Stimulated activated CD8-positive, alpha-beta memory T cell treated with anti-CD3 and anti-CD28 coated beads, Interleukin-12 subunit alpha, Interleukin-12 subunit beta, amount 100 ng/mL, for 24 hours (primary cell): Measurements from ENCODE around the gene HAUS3.

Experiments used
- DNase-seq: peaks from one replicate; pipeline ENCODE4 v3.0.0-alpha.2; 2020; ENCODE audit errors: extremely low read depth

The HAUS3 gene, protein sequence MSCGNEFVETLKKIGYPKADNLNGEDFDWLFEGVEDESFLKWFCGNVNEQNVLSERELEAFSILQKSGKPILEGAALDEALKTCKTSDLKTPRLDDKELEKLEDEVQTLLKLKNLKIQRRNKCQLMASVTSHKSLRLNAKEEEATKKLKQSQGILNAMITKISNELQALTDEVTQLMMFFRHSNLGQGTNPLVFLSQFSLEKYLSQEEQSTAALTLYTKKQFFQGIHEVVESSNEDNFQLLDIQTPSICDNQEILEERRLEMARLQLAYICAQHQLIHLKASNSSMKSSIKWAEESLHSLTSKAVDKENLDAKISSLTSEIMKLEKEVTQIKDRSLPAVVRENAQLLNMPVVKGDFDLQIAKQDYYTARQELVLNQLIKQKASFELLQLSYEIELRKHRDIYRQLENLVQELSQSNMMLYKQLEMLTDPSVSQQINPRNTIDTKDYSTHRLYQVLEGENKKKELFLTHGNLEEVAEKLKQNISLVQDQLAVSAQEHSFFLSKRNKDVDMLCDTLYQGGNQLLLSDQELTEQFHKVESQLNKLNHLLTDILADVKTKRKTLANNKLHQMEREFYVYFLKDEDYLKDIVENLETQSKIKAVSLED

DNA sequence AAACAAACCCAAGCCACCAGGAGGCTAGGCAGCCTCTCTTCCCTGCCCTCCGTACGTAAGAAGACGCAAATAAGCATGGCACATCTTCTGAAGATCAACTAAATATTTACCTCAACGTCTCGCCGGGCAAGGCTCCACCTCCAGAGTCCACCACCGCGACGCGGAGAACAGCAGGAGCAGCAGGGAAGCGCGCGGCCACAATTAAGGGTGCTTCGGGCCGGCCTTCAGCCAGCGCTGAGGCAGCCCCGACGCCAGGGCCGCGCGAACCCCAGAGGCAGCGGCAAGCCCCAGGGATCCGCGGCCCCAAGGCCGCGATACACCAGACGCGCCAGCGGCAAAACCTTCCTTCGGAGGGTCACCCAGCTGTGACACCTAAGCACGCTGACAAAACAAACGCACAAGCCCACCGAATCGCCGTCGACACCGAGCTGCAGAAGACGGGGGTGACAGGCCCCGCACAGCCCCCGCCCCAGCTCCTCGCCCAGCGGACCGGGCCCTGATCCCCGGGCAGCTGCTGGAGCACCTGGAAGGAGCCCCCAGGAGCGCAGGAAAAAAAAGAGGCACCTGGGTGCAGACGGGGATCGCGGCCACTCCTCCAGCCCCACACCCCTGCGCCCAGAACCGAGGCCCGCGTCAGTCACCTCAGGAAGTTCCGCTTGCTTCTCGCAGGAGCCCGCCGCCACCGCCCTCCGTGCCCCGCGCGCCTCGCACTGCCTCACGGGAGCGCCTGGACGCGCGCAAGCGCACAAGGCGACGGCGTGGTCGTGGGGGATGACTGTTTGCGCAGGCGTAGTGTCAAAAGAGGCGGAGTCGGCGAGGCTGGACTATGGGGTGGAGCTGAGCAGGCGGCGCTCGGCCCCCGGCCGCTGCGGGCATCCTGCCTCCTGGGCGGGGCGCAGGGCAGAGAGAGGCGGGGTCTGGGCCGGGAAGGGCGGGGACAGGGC is at the start of gene HAUS3, which contains the start of gene POLN:
TSS of gene HAUS3 (minus strand) at position 712 of the 944 bp plus-strand sequence. CDS start 1,175 bp downstream, outside the sequence.
TSS of gene POLN (minus strand) at position 712 of the 944 bp plus-strand sequence. CDS start 12,890 bp downstream, outside the sequence.
- DNase-seq = peak; percentile 97

DNA sequence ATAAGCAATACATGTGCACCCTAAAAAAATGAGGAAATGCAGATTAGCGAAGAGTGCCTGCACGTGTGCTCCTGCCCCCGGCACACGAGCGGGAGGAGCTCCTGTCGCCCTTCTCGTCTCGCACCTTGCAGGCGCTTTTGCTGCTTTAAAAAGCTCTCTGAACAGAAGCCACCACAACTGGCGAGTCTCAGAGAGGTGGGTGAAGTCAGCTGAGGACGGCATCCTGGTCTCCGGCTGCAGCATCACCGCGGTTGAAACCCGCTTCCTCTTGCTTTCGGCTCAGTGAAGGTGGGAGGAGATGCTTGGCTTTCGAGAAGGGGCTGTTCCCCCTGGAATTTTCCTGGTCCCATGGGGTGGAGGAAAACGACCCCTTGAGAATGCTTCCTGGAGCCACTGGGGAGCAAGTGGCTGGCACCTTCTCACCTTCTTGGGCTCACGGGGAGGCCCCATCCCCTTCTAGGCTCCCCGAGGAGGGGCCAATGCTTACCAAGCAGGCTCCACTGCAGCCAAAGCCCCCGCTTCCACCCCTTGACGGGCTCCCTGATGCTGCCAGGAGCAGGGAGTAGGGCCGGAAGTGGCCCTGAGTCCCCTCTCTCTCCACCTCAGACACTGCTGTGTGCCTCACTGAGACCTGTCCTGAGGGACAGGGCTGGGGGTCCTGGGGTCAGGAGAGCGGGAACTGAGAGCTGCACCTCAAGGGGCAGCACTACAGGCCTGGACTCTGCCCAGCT is 49.2 kb upstream of the HAUS3 start:
- DNase-seq = peak; percentile 20

DNA sequence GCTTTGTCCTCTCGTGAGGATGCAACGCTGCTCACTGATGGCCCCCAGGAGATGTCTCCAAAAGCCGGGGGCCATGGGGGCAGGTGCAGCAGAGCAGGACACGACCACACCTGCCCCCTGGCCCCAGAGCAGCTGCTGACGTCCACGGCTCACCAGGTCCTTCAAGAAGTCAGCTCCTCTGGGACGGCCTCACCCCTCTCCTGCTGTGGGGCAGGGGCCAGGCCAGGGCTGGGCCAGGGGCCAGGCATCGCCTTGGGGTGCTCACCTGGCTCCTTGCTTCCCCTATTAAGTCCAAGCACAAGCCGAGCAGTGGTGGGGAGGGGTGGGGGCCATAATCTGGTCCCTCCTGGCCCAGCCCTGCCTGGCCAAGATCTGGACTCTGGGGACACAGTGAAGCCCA is 48.6 kb upstream of the HAUS3 start:
- DNase-seq = no peak

DNA sequence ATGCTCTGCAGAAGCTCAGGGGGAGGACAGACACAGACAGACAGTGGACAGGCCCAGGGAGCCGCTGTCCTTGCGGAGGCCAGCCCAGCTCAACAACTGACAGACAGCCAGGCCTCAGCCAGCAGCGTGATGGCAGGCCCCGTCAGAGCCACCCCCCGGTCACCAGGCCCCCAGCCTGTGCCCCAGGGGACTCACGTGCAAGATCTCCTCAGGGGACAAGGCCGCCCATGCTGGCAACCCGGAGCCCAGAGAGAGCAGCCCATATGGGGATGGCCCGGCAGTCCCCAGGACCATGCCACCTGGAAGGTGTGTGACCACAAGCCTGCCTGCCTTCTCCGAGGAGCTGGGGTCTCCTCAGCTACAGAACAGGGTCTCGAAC is 48.0 kb upstream of the HAUS3 start:
- no peak for DNase-seq

DNA sequence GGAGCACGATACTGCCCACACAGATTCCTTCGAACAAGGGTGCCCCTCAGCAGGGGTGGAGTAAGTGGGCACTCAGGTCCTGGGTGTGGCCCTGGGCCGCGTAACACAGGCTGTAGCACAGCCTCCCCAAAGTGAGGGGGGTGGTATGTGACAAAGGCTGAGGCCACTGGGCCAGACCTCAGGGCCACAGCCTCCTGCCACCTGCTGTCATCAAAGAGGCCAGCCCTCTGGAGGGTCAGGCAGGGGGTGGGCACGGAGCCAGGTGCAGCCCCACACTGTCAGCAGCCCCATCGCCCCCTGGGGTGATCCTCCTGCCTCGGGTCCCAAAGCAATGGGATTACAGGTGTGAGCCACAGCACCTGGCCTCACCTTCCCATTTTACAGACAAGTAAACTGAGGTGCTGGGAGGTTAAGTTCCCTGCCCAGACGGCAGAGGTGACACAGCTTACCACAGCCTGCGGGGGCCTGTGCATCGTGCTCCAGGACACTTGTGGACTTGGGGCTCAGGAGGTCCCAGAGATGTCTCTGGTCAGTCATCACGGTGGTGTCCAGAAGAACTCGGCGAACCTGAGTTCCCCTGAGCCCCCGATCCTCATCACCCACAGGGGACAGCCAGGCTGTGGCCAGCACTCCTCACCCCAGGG is 47.5 kb upstream of the HAUS3 start:
- DNase-seq = no peak

DNA sequence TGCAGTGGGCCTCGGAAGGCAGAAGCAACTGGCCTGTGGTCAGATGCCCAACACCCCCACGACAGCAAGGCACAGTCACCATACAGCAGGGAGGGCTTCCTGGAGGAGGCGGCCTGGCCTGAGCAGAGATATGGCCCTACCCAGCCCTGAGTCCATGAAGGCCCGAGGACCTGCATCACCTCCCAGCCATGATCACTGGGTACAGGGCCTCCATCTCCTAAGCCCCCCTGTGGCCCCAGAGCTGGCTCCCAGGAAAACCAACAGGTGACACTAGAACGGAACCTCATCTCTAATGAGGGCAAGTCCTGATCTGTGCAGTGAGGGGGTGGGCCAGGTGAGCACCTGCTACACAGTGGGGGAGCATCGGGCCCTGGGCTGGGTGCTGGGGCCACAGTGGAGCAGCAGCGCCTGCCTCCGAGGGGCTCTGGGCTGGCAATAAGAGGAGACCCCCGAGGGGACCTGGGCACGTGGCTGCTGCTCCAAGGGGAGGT is 46.2 kb upstream of the HAUS3 start:
- DNase-seq = no peak

DNA sequence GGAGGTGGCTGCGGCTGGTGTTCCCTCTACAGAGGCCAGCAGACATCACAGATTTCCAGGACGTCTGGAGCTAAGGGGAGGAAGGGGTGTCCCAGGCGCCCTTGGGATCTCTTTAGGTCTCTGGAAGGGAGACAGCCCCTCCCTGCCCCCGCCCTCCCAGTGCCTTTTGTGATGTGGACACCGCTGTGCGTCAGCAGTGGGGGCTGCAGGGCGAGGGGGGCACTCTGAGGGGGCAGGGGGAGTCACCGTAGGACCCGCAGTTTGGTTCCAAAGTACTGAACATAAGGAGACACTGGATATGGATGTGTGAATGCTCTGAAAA is 45.6 kb upstream of the HAUS3 start:
- DNase-seq = no peak

DNA sequence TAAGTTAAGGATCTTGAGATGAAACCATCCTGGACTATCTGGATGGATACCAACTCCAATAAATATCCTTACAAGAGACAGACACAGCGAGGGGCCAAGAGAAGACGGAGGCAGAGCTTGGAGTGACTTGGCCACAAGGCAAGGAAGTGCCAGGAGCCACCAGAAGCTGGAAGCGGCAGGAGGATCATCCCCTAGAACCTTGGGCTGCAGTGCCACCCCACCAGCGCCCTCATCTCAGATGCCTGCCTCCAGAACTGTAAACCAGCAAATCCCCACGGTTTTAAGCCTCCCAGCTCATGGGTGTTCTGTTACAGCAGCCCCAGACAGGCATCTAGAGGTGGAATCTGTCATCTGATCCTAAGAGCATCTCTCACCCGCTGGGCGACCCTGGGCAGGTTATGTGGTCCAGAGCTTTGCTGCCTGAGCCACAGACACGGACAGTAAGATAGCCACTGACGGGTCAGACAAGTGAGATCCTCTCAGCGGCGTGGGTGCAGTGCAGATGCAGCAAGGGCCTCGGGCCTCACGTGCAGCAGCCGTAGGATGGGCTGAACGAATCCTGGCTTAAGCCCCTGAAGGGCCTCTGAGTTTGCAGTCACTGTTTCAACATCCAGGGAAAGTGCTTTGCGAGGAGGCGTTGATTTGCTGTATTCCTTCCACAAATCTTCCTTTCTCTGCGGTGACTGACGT is 45.1 kb upstream of the HAUS3 start:
- DNase-seq = no peak

DNA sequence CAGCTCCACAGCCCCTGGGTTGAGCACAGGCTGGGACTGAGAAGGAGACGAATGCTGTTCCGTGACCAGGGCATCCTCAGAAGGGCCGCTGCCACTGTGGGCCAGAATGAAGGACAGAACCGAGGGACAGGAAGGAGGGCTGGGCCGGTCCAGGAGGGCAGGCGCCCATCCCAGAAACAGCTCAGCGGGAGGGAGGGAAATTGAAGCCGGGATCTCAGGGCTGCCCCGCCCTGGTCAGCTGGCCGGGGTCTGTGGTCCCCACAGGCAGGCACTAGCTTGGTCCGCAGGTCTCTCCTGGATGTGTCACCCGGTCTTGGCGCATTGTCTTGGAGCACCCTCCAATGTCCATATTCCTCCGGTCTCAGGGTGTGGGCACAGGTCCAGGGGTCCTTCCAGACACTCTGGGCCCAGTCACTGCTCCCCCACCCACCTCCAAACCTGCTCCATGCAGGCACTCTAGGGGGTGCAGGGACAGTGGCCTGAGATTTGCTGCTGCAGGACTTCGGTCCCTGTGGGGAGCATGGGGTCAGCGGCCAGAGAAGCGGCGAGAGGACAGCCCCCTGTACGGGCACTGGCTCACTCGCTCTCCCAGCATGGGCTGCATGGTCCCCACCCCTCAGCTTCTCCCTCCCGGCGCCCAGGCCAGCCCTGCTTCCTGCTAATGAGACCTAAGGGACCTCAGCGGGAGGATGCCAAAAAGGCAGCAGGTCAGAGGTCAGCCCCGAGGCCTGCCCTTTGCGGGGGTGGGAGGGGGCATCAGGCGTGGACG is 43.9 kb upstream of the HAUS3 start:
- DNase-seq = no peak

DNA sequence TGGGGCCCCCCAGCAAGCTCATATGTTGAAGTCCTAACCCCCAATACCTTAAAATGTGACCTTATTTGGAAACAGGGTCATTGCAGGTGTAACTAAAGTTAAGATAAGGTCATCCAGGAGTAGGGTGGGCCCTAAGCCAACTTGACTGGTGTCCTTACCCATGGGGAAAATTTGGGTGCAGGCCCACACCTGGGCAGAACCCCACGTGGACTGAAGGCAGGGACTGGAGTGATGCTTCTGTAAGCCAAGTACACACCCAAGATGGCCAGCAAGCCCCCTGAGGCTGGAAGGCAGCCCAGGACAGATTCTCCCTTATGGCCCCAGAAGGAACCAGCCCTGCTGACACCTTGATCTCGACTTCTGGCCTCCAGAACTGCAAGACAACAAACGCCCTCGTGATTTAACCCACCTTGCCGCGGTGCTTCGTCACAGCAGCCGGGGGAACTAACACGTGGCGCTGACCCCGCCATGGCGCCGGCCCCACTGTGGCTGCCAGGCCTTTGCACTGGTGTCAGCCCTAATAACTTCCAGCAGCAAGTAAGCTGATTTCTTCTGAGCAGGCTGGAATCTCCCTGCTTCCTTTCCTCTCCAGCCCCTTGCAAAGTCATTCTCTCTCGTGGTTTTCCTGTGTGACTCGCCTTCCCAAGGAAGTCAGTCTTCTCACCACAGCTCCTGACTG is 43.2 kb upstream of the HAUS3 start:
- no peak for DNase-seq

DNA sequence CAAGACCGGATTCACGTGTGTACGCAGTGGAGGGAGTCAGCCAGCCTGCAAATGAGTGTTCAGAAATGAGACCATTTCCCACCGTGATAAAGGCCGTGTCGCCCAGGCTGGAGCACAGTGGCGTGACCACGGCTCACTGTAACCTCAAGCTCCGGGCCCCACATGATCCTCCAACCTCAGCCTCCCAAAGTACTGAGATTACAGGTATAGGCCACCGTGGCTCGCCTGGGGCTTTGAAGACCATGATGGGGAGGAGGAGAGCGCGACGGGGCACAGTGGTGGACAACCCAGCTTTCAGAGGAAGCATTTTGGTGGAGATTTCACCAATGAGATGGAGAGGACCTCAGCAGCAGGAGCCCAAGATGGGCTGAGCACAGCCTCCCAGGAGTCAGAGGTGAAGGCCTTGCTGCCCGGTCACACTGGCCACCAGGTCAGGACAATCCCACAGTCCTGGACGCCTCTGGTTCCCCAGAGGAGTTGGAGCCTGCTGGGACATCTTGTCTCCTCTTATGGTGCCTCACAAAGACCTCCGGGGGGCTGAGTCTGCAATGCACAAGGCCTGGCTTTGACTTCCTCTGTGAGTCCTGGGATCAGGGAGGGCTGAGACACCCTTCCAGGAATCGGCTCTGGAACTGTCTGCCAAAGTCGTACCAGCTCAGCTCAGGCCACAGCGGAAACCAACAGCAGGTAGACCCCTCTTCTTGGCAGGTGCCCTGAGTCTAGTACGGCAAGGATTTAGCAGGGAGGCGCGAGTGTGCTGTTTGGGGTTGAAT is 42.4 kb upstream of the HAUS3 start:
- DNase-seq = no peak

DNA sequence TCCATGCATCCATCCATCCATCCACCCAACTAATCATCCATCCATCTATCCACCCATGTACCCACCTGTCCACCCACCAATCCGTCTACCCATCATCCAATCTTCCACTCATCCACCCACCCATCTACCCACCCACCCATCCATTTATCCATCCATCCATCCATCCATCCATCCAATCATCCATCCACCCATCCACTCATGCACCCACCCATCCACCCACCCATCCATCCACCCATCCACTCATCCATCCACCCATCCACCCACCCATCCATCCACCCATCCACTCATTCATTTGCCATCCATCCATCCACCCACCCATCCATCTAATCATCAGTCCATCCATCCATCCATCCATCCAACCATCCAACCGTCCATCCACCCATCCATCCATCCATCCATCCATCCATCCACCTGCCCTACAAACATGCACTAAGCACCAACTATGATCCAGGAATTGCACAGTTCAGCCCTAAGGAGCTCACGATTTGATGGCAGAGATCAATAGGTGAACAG is 41.3 kb upstream of the HAUS3 start:
- no peak for DNase-seq

DNA sequence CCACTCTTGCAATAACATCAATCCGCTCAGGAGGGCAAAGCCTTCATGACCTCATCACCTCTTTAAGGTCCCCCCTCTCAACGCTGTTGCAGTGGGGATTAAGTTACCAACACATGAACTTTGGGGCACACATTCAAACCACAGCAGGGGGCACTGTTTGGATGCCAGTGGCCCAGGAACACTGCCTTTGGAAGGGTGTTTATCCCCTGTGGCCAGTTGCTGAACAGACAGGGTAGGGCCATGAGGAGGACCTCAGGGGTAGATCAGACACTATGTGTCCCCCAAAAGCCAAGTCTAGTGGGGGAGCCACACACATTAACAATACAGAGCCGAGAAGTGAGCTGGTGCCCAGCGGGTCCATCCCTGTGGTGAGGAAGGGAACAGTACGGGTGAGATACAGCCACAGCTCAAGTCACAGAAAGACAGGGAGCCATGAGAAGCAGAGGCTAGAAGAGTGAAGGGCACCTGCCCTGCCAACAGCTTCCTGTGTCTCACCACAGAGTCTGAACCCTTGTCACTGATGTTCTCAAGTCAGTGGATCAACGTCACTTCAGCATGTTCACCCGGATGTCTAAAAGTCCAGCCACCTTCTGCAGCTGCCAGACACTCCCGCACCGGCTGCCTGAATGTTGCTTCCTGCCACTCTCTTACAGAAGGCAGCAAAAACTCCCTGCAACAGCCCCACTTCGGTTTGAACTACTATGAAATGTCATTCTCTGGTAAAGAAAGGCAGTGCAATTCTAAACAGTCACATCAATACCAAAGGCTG is 39.8 kb upstream of the HAUS3 start:
- DNase-seq = no peak

DNA sequence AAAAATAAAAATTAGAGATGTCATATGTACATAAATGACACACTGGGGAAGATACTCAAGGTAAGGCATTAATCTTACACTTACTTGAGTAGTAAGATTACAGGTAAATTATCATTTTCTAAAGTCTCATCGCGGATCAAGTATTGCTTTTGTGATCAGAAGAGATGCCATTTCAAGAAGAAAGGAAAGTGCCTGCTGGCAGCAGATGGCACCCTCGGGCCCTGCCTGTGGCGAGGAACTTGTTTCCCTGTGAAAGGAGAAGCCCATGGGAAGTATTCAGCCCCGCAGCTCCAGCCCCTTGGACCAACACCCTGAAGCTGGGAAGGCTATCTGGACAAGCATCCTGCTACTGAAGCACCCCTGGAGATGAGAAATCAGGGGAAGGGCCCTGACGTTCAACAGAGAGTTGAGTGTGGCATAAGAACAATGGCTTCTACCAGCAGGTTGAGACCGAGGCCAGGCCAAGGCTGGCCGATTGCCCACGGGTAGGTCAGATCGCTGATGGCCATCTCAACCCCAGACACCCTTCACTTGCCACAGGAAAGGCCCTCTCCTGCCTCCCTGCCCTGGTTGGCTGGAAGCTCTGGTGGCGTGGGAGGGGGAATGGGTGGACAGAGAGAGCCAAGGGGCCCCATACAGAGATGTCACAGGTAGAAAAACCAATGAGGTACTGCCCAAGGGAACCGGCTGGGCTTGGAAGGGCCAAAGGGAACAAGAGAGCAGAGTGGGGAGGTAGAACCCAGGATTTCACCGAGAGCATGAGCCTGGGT is 38.8 kb upstream of the HAUS3 start:
- no peak for DNase-seq

DNA sequence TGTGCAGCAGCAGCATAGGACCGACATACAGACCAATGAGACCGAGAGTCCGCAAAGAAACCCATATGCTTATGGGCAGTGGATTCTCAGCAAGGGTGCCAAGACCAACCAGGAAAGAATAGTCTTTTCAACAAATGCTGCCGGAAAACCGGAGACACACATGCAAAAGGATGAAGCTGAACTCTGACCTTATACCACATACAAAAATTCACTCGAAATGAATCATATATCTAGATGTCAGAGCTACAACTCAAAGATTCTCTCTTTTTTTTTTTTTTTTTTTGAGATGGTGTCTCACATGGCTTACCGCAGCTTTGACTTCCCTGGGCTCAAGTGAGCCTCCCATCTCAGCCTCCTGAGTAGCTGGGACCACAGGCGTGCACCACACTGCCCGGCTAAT is 36.0 kb upstream of the HAUS3 start:
- DNase-seq = no peak

DNA sequence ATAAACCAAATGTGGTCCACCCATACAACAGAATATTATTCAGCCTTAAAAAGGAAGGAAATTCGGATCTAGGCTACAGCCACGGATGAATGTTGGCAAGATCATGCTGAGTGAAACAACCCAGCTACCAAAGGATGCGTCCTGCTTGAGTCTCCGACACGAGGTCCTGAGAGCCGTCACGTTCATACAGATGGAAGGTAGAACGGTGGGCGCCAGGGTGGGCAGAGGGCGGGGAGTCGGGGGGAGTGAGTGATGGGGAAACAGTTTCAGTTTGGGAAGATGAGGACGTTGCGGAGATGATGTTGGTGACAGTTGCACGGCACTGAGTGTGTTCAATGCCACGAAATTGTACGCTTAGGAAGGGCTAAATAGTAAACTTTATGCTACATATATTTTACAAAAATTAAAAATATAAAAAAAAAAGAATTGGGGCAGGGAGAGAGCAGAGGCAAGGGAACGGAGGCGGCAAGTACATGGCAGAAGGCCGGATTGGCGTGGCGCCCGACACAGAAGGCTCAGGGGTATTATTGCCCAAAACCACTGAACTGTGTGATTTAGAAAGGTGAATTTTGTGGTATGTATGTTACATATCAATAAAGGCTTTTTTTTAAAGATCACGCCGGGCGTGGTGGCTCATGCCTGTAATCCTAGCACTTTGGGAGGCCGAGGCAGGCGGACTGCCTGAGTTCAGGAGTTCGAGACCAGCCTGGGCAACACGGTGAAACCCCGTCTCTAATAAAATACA is 34.8 kb upstream of the HAUS3 start:
- no peak for DNase-seq
